Measurements from ENCODE around the gene RERG. TPM values are rescaled to one million over a fixed set of nuclear protein-coding genes. Genes with fewer than 3 reads are reported as not detected.

The RERG gene
- total and polyA plus RNA-seq, 4 donors: 1.0 to 1.4 (median 1.1) TPM

DNA sequence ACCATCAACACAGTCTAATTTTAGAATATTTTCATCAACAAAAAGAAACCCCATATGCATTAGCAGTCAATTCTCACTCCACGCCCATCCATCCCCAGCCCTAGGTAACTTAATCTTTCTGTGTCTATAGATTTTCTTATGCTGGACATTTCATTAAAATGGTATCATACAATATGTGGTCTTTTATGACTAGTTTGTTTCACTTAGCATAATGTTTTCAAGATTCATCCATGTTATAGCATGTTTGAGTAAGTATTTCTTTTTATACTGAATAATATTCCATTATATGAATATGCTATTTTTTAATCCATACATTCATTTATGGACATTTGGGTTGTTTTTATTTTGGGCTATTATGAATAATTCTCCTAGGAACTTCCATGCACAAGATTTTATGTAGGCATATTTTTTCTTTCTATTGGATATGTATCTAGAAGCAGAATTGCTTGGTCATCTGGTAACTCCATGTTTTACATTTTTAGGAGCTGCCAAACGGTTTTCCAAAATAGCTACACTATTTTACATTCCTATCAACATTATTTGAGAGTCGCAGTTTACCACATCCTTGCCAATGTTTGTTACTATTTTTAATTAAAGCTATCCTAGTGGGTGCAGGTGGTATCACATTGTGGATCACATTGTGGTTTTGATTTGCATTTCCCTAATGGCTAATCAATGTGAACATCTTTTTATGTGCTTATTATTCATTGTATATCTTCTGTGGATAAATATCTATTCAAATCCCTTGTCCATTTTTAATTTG is 49.0 kb downstream of the RERG start:
- TF ChIP-seq RXRA (IDR thresholded peaks at IDR 0.05): no peak
- H3K4me1 ChIP-seq (ENCODE audit: control insufficient read depth in 4 of 4, insufficient read depth in 4 of 4, low read length in 3 of 4): no peaks in the 10 kb centered on the region
- no peak for DNase-seq (ENCODE audit: low spot score)
- H3K36me3 ChIP-seq (ENCODE audit: control insufficient read depth in 4 of 4, insufficient read depth in 3 of 4, low read depth in 1 of 4, low read length in 3 of 4): no peaks in the 10 kb centered on the region
- WGBS: 75% methylated on average over 3 of the region's 3 CpGs
- no peak overlapping the region for H3K27ac ChIP-seq (ENCODE audit: low read depth in 1 of 2, low read length in 2 of 2)
- no peaks in the 10 kb centered on the region for H3K9me3 ChIP-seq (ENCODE audit: control insufficient read depth in 4 of 4, low read length in 3 of 4)
- no peak overlapping the region for H3K4me3 ChIP-seq (ENCODE audit: low read depth in 1 of 3, low read length in 3 of 3)
- H3K9ac ChIP-seq (ENCODE audit: low read depth in 1 of 2, low read length in 2 of 2): no peak overlapping the region
- H3K27me3 ChIP-seq (ENCODE audit: control insufficient read depth in 4 of 4, insufficient read depth in 4 of 4, low read length in 3 of 4): no peaks in the 10 kb centered on the region

- H3K36me3 ChIP-seq (ENCODE audit: control insufficient read depth in 4 of 4, insufficient read depth in 3 of 4, low read depth in 1 of 4, low read length in 3 of 4): no peaks in the 10 kb centered on the region
- H3K9ac ChIP-seq (ENCODE audit: low read depth in 1 of 2, low read length in 2 of 2): no peak overlapping the region
- no peaks in the 10 kb centered on the region for H3K27me3 ChIP-seq (ENCODE audit: control insufficient read depth in 4 of 4, insufficient read depth in 4 of 4, low read length in 3 of 4)
- TF ChIP-seq YY1 (IDR thresholded peaks at IDR 0.05) (no peak), RXRA (IDR thresholded peaks at IDR 0.05) (no peak), RAD21 (IDR thresholded peaks at IDR 0.05) (no peak), ATF3 (IDR thresholded peaks at IDR 0.05) (no peak), TAF1 (conservative IDR thresholded peaks at IDR 0.05) (no peak), FOXA2 (IDR thresholded peaks at IDR 0.05) (no peak), JUND (IDR thresholded peaks at IDR 0.05) (no peak), GABPA (IDR thresholded peaks at IDR 0.05 in 1 of 2, conservative IDR thresholded peaks at IDR 0.05 in 1 of 2) (no peak)
- TF ChIP-seq, protein P1, sequence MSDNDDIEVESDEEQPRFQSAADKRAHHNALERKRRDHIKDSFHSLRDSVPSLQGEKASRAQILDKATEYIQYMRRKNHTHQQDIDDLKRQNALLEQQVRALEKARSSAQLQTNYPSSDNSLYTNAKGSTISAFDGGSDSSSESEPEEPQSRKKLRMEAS (IDR thresholded peaks at IDR 0.05): no peak
- WGBS: 88% methylated on average over 6 of the region's 6 CpGs
- DNase-seq (ENCODE audit: low spot score): no peak
- no peaks in the 10 kb centered on the region for H3K4me1 ChIP-seq (ENCODE audit: control insufficient read depth in 4 of 4, insufficient read depth in 4 of 4, low read length in 3 of 4)
- no peak overlapping the region for H3K27ac ChIP-seq (ENCODE audit: low read depth in 1 of 2, low read length in 2 of 2)
- H3K4me3 ChIP-seq (ENCODE audit: low read depth in 1 of 3, low read length in 3 of 3): no peak overlapping the region
- H3K9me3 ChIP-seq (ENCODE audit: control insufficient read depth in 4 of 4, low read length in 3 of 4): no peaks in the 10 kb centered on the region
These were observed 50.1 kb downstream of the RERG start for GRCh38 chr12:15171012-15171655.

DNA sequence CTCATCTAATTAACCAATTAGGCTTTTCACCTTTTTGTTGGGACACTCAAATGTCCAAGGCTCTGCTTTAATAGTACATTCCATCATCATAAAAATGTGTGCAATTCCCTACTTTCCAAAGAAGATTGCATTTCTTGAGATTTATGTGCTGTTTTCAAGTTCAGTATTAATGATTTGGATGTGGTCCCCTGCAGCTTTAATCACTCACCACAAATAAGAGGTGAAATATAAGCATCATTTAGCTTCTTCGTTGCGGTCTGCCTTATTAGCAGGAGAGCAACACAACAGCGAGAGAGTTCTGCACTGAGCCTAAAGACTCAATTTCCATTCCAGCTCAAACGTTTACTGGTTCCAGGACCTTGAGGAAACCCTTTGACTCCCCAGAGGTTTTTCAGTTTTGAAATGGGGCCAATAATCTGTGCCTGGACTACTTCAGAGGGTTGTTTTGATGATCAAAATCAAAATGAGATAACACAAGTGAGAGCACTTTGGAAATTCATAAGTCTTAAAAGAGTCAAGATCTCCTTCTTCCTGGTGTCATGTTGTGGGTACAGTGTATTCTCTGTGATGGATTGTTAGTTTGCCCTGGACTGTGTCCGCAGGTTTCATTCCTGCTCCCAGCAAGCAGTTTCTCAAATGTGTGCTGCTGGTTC is 53.1 kb downstream of the RERG start:
- TF ChIP-seq HNF4A (conservative IDR thresholded peaks at IDR 0.05) (no peak), FOXA1 (IDR thresholded peaks at IDR 0.05) (no peak), REST (IDR thresholded peaks at IDR 0.05) (no peak), NR2F2 (IDR thresholded peaks at IDR 0.05) (no peak)
- TF ChIP-seq, protein P1 (IDR thresholded peaks at IDR 0.05): no peak
- H3K27ac ChIP-seq (ENCODE audit: low read depth in 1 of 2, low read length in 2 of 2): no peak overlapping the region

More for the DNA sequence above, 53.1 kb downstream of the RERG start:
- 82% methylated on average over 5 of the region's 5 CpGs for WGBS
- H3K27me3 ChIP-seq (ENCODE audit: control insufficient read depth in 4 of 4, insufficient read depth in 4 of 4, low read length in 3 of 4): no peaks in the 10 kb centered on the region
- no peak overlapping the region for H3K4me3 ChIP-seq (ENCODE audit: low read depth in 1 of 3, low read length in 3 of 3)
- H3K9ac ChIP-seq (ENCODE audit: low read depth in 1 of 2, low read length in 2 of 2): no peak overlapping the region
- no peaks in the 10 kb centered on the region for H3K4me1 ChIP-seq (ENCODE audit: control insufficient read depth in 4 of 4, insufficient read depth in 4 of 4, low read length in 3 of 4)
- H3K36me3 ChIP-seq (ENCODE audit: control insufficient read depth in 4 of 4, insufficient read depth in 3 of 4, low read depth in 1 of 4, low read length in 3 of 4): no peaks in the 10 kb centered on the region
- no peaks in the 10 kb centered on the region for H3K9me3 ChIP-seq (ENCODE audit: control insufficient read depth in 4 of 4, low read length in 3 of 4)
- DNase-seq (ENCODE audit: low spot score): no peak
